Mucosa of rectum (tissue), 2 donors: Measurements from ENCODE around the gene IRF2BP2.

Experiments used
- H3K27ac ChIP-seq, 2 donors: one replicate each; pipeline ENCODE4 v1.7.0; 2013; ENCODE audit warnings: inconsistent platforms in 2 of 2, low read depth in 2 of 2, low read length in 2 of 2
- H3K27me3 ChIP-seq, 2 donors: one replicate each; pipeline ENCODE4 v1.7.0; 2013; ENCODE audit warnings: low read length in 2 of 2; ENCODE audit not compliant: control insufficient read depth in 2 of 2, insufficient read depth in 2 of 2
- H3K36me3 ChIP-seq, 2 donors: one replicate each; pipeline ENCODE4 v1.7.0; 2013; ENCODE audit warnings: low read length in 2 of 2; ENCODE audit not compliant: control insufficient read depth in 2 of 2, insufficient read depth in 2 of 2
- H3K4me1 ChIP-seq, 2 donors: one replicate each; pipeline ENCODE4 v1.7.0; 2013; ENCODE audit warnings: low read length in 2 of 2, mild to moderate bottlenecking in 1 of 2; ENCODE audit not compliant: control insufficient read depth in 2 of 2, insufficient read depth in 2 of 2
- H3K4me3 ChIP-seq, 2 donors: one replicate each; pipeline ENCODE4 v1.7.0; 2013; ENCODE audit warnings: low read length in 2 of 2
- H3K9ac ChIP-seq, 2 donors: one replicate each; pipeline ENCODE4 v1.7.0; 2013; ENCODE audit warnings: low read length in 2 of 2, low read depth in 1 of 2, mild to moderate bottlenecking in 1 of 2
- H3K9me3 ChIP-seq, 2 donors: one replicate each; pipeline ENCODE4 v1.7.0; 2013; ENCODE audit warnings: low read length in 2 of 2; ENCODE audit not compliant: control insufficient read depth in 2 of 2
- donor health status: healthy.
- donor health status: Normal muscosa, but diverticular disease.

Gene IRF2BP2

DNA sequence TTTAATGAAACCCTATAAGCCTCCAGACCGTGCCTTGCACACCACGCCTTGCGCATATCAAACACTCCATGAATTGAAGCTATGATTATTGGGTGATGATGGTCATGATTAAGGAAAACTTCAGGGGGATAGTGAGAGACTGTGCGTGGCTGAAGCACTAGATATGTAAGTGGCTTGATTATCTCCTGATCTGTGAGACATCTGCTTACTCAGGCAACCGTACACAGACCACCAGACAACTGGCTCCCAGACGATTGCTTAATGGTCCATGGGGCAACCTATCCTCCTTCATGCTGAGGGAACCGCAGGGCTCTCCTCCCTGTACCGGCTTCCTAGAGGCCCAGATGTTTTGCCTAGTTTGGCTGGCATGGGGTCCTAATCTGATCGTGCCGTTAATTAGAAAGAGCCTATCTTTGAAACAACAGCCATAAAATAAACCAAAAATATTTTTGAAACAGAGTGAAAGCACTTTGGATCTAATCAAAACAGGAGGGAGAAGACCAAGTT is 51.6 kb downstream of the IRF2BP2 start:
- H3K9ac ChIP-seq, result no peak overlapping the region
- H3K36me3 ChIP-seq, result no peaks in the 10 kb centered on the region
- H3K27ac ChIP-seq, result no peak overlapping the region
- no peaks in the 10 kb centered on the region for H3K4me1 ChIP-seq
- no peaks in the 10 kb centered on the region for H3K27me3 ChIP-seq
- no peak overlapping the region for H3K4me3 ChIP-seq
- H3K9me3 ChIP-seq, result no peaks in the 10 kb centered on the region

DNA sequence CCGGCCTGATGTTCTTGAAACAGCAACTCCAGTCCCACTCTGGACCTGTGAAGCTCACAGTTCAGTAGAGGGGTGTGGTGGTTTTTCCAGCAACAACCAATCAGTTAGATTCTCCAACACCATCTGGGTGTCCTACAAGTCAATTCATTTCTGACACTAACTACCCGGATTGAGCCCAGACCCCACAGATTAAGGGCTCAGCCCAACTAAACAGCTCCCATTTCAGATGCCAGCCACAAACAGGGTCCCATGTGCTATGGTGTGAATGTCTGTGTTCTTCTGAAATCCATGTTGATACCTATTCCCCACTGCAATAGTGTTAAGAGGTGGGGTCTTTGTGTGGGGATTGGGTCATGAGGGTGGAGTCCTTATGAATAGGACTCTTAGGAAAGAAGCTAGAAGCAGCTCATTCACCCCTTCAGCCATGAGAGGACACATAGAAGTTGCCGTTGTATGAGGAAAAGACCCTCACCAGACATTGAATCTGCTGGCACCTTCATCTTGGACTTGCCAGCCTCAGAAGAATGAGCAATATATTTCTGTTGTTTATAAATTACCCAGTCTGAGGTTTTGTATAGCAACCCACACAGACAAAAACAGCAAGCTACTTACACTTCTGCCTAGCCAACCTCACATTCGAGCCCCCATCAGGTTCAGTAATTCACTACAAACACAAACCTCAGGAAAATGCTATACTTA is 53.6 kb downstream of the IRF2BP2 start:
- Histone ChIP-seq H3K9ac (no peak overlapping the region), H3K4me1 (no peaks in the 10 kb centered on the region), H3K4me3 (no peak overlapping the region), H3K9me3 (no peaks in the 10 kb centered on the region), H3K27ac (no peak overlapping the region), H3K36me3 (no peaks in the 10 kb centered on the region), H3K27me3 (no peaks in the 10 kb centered on the region)

DNA sequence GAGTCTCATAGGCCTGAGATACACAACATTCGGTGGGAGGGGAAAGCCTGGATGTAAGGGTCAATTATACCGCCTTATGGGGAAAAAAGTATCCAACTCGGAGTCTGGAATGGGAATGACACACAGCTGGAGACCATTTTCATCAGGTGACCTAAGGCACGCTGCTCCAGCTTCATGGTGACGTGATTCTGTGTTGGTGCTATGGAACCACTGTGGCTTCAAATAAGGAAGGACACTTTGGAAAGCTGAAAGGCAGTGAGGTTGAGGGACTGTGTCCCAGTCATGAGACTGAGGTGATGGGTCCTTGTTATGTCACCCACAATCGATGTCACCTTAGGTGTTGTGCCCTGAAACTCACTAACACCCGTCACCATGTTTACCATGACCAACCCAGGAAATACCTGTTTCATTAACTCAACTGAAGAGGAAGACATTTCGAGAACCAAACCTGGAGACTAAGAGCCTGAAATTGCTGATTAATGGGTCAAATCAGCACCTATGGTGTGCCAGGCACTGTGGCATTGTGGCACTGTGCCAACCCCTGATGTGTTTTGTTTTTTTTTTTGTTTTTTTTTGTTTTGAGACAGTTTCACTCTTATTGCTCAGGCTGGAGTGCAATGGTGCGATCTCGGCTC is 54.5 kb downstream of the IRF2BP2 start:
- Histone ChIP-seq H3K9me3 (no peaks in the 10 kb centered on the region), H3K36me3 (no peaks in the 10 kb centered on the region), H3K4me3 (no peak overlapping the region), H3K4me1 (no peaks in the 10 kb centered on the region), H3K27me3 (no peaks in the 10 kb centered on the region), H3K27ac (peak overlapping the region in 1 of 2 donors; percentile 13), H3K9ac (no peak overlapping the region)

DNA sequence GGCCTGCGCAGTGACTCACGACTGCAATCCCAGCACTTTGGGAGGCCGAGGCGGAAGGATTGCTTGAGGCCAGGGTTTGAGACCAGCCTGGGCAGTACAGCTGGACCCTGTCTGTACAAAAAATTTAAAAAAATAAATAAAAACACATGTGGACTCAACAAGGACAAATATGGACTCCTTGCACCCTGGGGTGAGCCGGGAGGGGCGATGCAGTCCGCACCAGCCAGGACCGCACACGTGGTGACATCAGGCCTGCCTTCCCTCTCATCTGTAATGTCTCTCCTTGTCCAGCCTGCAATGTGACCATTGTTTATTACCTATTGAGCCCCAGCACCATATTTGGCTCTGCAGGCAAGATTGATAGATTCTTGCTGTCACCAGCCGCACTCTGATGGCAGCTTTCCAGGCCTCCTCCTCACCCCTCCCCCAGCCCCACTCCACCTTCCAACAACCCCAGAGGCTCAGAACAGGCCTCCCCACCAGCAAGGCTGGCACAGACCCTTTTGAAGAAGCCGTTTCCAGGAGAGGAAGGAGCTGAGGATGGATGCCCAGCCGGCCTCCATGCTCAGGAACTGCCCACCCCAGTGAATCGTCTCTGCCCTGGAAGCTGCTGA is 55.2 kb downstream of the IRF2BP2 start:
- no peaks in the 10 kb centered on the region for H3K36me3 ChIP-seq
- H3K27ac ChIP-seq, result peak overlapping the region in 1 of 2 donors; percentile 13
- H3K27me3 ChIP-seq, result no peaks in the 10 kb centered on the region
- no peak overlapping the region for H3K4me3 ChIP-seq
- H3K9ac ChIP-seq, result no peak overlapping the region
- no peaks in the 10 kb centered on the region for H3K4me1 ChIP-seq
- H3K9me3 ChIP-seq, result no peaks in the 10 kb centered on the region
